NCI-H345 treated with DMSO at 0.1 percent for 48 hours (cell line): ENCODE results near the gene ALDOC.
"Not testable (repeated sequence)": the region's sequence is repeated elsewhere in the genome, so short reads cannot be mapped to it uniquely, and the experiment has no call there.

ENCODE experiments used
- DNase-seq: peaks from one replicate; lab custom pipeline; 2025; ENCODE audit not compliant: unreplicated experiment; lab: John Stamatoyannopoulos, UW

ALDOC gene

DNA sequence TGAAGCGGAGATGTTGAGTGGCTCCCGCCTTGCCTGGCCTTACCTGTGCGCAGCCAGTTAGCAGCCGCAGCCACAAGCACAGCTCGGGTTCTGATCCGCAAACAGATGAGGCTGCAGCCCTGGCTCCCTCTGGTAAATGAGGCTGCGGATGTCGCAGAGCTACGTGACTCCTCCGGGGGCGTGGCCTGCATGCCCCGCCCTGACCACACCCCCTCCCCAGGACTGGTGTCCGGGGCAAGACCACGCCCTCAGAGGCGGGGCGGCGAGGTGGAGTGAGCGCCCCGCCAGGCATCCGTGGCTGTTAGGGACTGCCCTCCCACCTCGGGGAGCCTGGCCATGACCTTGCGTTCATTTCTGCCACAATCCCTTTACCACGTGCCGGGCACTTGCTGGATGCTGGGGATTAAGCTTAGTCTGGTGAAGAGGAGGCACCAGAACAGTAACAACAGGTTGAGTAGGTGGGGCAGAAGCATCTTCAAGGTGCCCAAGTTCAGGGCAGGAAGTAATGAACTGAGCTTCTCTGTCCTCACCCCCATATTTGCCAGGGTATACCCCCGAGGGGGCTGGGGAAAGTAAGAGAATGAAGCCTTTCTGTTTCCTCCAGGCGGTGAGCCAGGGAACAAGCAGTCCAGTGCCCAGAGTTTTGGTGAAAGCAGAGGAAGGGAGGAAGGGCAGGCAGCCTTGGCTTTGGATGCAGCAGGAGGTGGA, at the start of gene ALDOC:
TSS of gene ALDOC (minus strand) at position 138 of the 708 bp plus-strand sequence. CDS start 1,363 bp downstream, outside the sequence.
- DNase-seq, result peak; percentile 84

DNA sequence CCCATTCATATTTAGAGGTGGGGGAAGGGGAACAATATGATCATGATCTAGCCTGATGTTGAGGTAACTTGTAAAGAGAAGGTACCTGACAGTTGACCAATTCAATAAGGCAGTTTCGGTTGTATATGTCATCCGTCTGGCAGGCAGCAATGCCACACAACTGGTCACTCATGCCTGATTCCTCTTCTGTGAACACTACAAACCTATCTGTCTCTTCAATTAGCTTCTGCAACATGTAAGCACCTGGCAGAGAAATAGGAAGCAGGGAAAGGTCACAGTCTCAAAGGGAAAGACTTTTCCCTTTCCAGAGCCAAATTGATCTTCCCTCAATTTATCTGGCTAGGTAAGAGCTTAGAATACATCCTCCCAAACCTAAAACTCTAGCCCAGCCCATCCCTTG, 47.5 kb upstream of the ALDOC start:
- no peak for DNase-seq

DNA sequence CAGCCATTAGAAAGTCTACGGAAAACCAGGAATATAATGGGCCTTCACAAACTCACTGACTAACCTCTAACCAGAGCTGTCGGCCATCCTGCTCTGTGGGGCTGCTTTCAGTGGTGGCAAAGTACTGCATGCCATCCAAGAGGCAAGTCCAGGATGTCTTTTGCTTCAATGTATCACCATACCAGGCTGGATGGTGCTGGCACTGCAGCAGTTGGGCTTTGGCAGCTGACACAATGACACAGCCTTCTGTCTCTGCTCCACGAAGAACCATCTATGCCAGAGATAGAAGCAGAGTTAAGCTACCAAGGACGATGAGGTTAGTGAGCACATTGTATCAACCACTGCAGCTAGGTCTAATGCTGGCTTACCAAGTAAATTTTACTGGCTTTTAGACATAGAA, 47.0 kb upstream of the ALDOC start:
- DNase-seq, result no peak

DNA sequence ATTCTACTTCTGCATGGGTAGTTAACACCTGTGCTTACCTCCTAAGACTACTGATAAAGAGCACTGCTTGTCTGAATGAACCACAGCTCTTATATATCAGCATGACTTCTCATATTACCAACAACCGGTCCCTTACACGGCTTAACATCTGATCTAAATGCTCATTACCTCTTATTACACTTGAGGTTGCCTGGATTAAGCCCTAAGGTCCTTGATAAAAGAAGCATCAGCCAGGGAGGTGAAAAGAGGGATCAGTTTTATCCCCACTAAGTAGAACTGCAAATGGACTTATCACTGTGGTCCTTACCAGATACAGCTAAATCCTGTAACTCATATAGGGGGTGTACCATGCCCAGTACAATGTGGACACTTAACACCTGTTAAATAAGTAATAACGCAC, 45.5 kb upstream of the ALDOC start:
- no peak for DNase-seq

GRCh38 chr17:28620010-28620409, 43.3 kb upstream of the ALDOC start:
- no peak for DNase-seq

- no peak for DNase-seq
Measured at GRCh38 chr17:28618464-28618863, 41.8 kb upstream of the ALDOC start.

DNA sequence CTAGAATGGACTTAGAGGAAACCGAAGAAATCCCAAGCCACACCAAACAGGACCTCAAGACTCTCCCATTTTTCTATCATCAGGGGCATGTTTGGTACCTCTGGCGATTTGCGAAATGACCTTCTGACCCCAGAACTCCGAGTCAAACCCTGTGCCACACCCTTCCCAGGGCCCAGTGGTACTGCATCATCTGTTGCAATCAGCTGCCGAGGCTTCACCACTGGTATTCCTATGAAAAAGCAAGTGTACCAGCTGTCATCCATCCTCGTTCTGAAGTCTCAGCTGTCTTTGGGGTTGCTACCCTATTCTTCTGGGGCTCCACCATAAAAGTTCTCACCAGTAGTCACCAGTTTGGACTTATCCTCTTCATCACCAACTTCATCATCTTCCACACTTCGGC, 39.6 kb upstream of the ALDOC start:
- DNase-seq, result no peak

DNA sequence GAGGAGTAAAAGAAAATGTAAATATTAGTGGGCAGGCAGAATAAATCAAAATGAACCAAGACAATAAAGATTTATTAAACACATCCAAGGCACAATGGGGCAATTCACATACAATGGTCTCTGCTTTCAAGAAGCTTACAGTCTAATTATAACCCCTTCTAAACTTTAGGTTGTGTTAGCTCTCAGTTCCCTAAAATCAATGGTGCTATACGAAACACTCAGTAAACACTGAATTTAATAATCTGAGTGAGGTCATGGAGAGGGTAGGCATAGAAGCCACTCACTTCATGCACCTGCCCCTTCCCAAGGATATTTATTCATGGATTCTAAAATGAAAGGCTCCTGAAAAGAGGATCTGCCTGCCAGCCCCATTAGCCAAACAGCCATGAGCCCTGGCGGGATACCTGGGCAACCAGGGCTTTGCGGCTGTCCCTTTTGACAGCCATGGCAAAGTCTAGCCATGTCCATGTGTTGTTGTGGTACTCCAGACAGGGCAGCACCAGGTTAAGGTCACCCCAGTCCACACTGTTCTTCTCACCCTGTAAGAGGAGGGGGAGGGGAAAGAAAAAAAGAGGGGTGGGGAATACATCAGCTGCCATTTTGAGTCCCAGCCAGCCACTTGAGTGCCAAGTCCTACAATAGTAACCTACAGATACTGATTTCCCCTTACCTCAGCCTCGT, 38.7 kb upstream of the ALDOC start:
- DNase-seq, result no peak

DNA sequence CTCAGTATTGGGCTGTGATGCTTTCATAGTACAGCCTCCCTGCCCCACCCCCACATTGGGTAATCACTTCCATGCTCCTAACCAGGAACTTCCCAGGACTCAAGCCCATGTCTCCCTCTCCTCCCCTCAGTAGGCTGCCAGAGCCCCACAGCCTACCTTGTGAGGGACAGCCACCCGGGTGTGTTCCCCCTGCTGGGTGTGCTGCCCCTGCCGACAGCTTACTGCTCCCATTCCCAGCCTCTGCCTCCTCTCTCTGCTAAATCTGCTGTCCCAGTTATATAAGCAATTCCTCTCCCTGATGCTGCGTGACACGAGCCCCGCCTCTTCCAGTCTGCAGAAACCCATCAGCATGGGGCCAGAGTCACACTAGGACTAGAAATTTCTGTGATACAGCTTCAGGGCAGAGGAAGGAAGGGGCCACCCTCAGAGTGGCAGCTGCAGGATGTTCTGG, 37.3 kb upstream of the ALDOC start, which contains the start of gene RSKR:
TSS of gene RSKR (minus strand) at position 255 of the 451 bp plus-strand sequence. CDS start at position 231, 24 bp downstream.
- no peak for DNase-seq

- peak; percentile 2 for DNase-seq
Measured at GRCh38 chr17:28612936-28613872, 36.5 kb upstream of the ALDOC start.

DNA sequence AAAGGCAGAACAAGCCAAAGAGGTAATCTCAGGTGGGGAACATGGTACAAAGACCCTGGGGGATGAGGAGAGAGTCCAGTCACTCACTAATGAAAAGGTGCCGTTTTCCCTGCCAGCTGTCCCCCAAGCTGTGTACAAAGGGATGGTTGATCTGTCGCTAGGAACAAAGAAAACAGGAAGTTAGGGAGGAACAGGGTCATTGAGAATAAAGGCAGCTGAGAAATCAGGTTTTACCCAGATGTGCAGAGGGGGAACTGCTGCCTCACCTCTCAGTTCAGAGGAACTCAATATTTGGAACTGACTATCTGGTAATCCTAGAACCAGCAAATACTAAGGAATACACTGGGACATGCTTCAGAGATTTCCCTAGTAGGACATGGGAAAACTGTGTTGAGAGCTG, 35.8 kb upstream of the ALDOC start:
- no peak for DNase-seq

DNA sequence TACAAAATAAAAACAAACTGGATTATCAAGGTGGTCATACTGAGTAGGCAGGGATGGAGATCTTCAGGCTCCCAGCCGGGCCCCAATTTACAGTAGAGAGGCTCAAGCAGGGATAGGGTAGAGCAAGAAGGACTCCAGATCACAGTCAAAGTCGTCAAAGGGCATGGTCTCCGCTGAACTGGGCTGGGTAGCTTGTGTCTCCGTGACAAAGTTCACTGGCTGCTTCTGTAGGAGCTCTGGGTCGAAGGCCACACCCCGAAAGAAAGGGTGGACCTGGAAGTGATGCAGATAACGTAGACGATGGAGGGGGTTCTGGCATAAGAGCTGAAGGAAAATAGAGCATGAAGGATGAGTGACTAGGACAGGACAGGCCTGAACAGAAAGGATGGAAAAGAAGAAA, 33.7 kb upstream of the ALDOC start:
- no peak for DNase-seq

- DNase-seq, result not testable (repeated sequence)
Measured at GRCh38 chr17:28604031-28604430, 27.3 kb upstream of the ALDOC start.

- peak; percentile 58 for DNase-seq
Measured at GRCh38 chr17:28599311-28600184, 22.9 kb upstream of the ALDOC start.

GRCh38 chr17:28598799-28599310, 22.2 kb upstream of the ALDOC start, which contains the start of gene SPAG5:
Gene SPAG5 (minus strand): TSS chr17:28599025. CDS start chr17:28598946, 79 bp downstream.
- DNase-seq, result peak; percentile 87

DNA sequence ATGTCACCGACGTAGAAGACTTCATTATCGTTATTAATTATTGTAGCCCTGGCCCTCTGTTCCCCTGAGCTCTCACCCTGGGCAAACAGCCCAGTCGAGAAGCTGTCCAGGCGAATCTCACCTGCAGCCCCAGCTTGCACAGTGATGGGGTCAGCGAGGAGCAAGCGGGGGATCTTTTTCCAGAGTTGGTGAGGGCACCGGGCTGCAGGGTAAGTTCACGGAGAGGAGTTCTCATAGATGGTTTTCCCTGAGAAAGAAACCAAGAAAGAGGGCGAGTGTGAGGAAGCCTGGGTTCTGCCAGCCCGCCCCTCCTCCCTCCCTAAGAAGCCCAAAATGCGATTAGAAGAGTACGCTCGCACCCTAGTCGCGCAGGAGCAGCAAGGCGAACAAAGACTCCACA, 21.7 kb upstream of the ALDOC start:
- no peak for DNase-seq

- no peak for DNase-seq
Measured at GRCh38 chr17:28597606-28598383, 21.1 kb upstream of the ALDOC start.

- DNase-seq, result no peak
Measured at GRCh38 chr17:28592260-28592659, 15.6 kb upstream of the ALDOC start.

GRCh38 chr17:28585851-28586250, 9.2 kb upstream of the ALDOC start:
- DNase-seq, result no peak
